Globus pallidus (tissue), 1 donor: Measurements from ENCODE around the gene ADGRB2.

Experiments used
- DNase-seq: peaks from one replicate; pipeline ENCODE4 v3.0.0-alpha.2; 2015; ENCODE audit warnings: low spot score

Gene ADGRB2

DNA sequence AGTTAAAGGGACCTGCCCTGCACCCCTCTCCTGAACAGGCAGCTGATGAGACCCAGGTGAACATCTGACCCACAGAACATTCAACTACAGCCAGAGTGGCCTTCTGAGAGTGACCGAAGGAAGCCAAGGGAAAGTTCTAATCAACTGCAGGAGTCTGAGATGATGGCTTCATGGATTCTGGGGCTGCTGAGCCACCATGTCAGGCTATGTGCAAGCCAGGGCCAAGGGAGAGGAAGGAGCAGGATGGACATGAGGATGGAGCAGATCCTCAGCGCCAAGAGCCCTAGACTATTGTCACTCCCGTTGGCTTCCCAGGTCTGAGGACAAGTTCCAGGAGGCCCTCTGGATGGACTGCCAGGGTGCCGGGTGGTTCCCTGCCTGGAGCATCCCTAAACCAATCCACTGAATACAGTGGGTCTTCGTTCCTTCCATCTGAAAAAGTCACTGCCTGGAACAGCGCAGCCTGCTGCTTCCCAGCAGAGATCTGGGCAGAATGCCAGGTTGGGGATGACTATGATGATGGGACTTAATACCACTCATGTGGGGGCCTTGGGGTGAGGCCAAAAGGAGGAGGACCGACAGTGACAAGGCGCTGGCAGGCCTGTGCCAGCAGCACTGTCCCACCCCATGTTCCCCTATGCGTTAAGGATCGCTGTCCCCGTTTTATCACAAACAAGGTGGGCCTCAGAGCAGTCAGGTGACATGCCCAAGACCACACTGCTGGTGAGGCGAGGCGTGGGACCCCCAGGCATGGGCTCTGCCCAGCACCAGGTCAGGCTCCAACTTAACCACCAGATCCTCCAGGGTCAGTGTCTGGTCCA lies 31.9 kb upstream of the ADGRB2 start:
- DNase-seq, result no peak

DNA sequence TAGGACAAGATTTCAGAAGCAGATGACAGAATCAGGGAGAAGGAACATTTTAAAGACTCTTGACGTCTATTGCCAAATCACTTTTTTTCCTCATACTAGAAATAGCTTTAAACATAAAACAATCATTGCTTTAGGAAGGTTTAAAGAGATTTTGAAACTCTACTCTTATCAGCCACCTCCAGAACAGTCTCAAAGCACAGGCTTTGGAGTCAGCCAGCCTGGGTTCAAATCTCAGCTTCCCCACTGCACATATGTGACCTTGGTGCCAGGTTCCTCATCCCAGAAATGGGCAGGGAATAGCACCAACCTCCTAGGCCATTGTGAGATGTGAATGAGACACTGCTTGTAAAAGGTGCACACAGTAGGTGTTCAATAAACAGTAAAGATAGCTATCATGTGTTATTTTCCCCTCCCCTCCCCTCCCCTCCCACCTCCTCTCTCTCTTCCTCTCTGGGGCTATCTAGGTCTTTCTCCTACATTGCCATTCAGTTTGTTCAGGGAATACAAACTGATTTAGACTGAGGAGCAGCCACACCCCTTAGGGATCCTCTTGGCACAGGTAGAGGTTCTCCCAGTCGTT lies 31.0 kb upstream of the ADGRB2 start:
- DNase-seq, result no peak

DNA sequence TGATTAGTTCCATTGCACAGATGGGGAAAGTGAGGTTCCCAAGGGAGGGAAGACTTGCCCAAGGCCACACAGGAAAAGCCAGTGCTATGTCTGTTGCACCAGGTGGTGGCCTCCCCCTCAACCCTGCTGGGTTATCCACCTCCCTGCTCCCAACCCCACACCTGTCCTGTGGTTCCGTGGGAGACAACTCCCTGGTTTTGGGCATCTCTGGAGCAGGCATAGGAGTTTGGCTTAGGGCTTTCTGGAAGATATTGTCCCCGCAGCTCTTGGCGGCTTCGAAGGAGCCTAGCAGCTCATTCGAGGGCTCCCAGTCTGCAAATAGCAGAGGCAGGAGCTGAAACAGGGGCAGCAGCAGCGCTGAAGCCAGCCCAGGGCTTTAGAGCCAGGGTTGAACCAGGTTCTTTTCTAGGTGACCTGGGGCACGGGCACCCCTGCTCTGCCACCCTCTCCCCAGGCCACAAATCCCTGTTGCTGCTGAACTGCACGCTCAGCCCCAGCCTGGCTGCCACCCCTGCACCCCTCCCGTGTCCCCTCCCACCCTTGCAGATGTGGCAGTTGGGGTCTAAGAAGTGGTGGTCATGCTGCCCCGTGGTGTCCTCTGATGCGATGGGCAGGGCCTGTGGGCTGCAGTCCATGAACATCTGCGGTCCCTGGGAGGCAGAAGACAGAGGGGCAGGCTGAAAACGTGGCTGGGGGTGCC lies 29.6 kb upstream of the ADGRB2 start:
- no peak for DNase-seq

DNA sequence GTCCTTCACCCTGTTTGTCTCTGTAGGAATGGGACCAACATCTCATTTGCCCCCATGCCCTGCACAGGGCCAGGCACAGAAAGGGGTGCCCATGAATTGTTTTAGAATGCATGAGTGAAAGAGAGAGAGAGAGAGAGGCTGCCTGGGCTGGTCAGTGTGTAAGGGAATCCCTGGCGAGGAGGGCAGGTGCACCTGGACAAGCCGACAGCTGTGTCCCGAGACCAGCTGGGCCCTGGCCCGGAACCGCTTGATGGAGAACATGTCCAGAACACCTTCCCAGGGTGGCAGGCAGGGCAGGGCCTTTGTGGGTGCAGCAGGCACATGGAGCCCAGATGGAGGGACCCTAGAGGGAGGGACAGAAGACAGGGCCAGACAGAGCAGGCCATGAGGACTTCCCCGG lies 28.9 kb upstream of the ADGRB2 start:
- DNase-seq, result no peak

DNA sequence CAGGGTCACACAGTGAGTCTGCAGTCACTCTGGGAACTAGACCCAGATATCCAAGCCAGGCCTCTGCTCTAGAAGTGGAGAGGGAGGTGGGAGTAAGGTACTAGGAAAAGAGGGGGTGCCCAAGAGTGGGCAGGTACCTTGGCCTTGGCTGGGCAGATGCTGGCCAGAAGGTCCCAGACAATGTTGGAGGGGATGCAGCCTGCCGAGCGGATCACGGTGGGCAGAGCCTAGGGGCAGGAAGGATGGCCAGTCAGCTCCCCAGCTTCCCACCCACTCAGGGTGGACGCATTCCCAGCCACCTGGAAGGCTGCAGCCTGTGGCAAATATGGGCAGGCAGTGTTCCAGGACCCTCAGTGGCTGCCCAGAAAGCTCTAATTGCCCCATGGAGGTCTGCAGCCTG lies 28.4 kb upstream of the ADGRB2 start:
- DNase-seq, result no peak

DNA sequence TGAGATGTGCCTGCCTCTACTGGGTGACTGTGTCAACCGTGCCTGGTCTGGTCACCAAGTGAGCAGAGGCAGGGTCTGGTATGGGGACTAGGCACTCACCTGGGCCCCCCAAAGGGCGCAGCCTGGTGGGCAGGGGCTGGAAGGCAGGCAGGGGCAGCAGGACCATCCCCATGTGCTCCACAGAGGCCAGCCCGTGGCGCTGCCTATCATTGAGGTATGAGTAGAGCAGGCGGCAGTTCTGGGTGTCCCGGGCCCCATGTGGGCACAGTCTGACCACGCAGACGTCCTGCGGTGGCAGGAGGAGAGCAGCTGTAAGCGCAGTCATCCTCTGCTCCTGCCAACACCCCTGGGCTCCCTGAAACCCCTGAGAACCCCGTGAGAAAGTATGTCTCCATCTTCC lies 28.0 kb upstream of the ADGRB2 start:
- DNase-seq, result no peak

DNA sequence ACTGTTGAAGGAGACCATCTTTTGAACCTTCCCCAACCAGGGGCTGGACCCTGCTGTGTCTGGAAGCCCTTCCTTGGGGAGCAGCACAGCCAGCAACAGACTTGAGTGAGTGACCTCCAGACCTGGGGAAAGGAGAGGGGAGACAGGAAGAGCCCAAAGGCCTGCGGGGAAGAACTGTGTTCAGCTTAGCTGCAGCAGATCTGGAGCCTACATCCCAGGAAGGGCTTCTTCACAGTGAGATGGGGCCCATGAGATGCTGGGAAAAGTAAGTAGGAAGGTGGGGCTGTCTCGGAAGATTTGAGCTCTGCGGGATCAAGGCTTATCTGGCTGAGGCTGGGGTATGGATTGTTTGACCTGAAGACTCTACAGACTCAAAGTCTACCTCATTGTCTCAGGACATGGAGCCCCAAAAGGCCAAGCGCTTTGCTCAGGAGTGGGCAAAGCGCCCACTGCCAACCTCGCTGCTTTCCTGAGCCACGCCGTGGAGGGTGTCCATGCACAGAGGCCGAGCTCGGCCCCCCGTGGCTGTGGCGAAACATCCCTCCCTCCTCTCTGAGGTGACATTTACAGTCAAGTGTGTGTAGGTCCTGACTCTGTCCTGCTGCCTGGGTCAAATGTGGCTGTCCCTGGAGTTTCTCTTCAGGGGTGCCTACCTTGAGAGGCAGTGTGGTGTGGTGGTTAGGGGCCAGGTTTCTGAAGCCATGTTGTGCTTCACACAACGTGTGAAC lies 27.2 kb upstream of the ADGRB2 start:
- DNase-seq, result no peak

DNA sequence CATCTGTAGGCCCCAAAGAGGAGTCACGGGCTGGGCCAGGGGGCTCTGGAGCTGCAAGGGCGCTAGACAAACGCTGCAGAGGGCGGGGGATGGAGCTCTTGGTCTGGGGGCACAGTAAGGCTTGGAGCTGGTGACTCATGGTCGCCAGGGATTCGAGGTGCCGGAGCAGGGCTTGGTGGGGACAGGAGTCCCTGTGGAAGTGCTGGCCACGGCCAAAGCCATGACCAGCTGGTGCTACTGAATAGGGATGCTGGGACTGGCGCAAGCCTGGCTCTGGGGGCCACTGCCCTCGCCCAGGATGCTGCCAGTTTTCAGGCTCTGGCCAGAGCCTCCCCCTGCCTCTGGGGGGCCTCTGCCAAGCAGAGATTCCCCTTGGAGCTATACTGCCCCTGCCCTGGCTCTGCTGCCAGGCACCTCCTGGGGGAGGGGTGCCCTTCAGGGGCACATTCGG lies 26.5 kb upstream of the ADGRB2 start:
- DNase-seq, result no peak

DNA sequence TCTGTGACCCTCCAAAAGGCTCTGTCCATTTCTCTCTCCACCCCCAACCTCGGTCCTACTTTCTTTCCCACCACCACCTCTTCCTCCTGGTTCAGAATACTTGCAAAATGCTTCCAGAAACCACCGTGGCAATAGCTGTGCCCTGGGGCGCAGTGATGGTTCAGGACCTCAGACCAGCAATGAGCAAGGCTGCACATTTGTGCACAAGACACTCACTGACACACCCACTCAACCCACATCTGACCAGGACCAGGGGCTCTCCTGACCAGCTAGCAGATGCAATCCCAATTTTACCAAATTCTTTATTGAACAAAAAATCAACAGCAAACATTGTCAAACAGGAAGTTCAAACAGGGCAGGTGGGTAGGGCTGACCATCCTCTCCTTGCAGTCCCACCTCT lies 26.0 kb upstream of the ADGRB2 start:
- no peak for DNase-seq

DNA sequence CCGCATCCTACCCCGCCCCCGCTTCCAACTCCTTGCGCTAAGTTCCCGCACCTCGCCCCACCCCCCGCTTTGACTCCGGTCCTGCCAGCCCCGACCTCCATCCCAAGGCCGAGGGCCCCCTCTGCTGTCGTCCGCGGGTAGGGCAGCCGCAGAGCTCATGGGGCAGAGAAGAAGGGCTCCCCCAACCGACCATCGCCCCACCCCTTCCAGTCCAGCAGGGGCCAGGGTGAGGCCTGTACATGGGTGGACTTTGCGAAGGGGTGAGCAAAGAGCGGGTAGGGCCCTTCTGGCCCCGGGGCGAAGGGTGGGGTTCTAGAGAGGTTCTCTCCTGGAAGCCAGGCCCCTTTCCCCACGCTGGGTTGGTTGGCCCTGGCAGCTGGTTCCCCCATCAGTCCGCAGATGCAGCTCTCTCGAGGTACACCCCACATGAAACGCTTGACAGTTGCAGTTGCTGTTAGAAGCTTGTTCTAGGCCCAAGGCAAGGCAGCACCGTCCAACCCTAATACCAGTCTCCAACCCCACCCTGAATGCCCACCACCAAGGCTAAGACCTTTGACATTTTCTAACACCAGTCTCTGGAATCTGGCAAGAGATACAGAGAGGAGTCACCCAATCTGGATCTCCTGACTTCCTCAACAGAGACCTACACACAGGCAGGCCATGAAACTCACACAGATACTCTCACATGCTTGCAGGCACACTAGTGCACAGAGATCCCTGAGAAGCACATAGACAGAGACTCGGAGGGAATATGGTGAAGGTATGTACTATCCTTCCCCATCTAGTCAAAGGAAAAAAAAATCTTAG lies 25.3 kb upstream of the ADGRB2 start:
- peak; percentile 96 for DNase-seq

DNA sequence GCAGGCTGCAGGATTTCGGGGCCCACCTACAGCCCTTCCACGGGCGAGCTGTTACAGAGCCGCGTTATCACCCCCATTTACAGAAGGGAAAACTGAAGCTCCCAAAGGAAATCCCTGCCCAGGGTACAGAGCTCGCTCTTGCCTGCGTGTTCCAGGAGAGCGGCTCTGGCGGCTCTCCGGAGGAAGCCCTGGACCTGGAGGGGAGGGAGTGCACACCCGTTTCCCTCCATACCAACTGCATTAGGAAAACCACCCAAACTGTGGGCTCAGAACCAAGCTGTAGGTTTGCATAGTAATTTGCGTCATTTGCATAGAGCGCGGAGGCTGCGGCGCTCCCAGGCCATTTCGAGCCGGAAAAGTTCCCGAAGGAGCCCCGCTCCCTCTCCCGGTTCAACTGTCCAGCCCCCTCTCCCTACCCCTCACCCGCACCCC lies 24.7 kb upstream of the ADGRB2 start:
- DNase-seq, result no peak

DNA sequence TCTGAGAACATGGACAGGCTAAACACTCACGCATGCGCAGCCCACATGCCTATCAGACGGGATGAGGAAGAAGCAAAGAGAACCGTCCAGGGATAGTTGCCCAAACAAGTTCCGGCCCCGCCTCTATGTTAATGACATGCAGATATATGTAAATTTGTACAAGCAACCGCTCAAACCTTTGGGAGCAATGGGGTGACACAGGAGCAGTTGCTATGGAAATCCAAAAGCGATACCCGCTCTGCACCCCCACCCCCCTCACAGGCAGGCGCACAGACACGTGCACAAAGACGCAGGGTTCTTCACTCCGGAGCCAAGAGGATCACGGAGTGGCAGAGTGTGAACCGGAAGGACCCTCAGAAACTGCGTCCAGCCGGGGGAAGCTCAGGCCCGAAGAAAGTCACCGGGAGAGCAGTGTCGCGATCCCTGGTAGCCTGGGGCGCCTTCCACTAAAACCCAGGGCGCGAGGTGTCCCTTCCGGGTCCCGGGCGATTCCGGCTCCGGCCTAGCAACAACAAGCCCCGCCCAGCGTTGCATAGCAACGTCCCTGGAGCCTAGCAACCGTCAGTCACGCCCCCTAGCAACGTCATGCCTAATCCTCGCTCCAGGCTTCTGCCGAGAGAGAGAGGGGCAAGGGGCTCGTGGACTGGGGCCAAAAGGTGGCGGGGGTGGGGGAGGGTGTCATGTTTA lies 24.1 kb upstream of the ADGRB2 start:
- peak; percentile 96 for DNase-seq

DNA sequence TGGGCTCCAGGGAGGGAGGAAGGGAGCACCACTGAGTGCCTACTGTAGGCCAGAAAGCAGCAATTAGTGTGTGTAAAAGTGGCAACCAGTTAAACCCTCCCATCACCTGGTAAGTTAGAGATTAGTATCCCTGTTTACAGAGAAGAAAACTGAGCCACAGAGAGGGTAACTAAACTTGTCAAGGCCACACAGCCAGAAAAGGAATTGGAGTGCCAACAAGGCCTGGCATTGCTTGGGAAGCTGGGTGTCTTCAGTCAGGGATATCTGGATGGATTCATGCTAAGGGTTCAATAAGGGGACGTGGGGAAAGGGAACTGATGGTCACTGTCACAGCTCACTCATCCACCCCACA lies 23.6 kb upstream of the ADGRB2 start:
- no peak for DNase-seq

DNA sequence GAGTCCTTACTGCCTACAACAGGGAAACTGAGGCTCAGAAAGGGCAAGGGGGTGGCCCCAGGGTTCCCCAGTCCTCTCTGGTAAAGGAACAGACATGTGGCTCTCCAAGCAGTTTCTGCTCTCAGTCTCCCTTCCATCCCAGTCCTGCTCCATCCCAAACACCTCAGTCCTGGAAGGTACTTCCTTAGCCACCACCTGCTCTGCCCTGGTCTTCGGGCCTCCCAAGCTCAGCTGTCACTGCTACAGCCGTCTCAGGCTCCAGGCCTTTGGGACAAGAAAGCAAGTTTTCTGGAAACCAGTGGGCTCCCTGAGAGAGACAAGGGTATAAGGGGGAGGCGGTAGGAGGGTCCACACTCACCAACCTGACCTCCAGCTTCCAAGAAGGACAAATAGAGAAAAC lies 23.1 kb upstream of the ADGRB2 start:
- DNase-seq, result no peak

DNA sequence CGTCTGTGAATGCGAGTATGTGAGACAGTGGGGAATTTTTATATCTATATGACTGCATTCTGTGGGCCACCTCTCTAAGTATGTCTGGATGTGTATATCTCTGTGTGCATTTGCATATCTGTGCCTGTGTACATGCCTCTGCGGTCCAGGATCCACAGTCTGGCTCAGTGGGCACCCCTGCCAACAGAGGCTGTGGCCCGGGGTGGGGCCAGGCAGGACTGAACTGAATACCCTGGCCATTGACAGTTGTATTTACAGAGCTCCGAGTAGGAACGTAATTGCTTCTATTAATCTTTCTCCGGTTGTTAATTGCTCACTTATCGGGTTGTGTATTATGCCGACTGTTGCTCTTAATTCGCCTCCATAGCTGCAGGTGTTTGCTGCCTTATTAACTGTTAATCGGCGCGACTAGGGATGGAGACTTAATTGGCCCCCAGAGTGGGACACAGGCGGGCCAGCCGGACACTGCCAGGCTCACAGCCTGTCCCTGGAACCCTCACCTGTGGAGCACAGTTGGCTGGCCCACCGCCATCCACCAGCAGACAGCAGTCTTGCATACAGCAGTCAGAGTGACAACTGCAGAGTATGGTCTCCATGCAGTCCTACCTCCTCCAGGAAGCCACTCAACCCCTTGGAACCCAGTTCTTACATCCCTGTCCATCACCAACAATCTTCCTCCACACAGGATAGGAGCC lies 22.4 kb upstream of the ADGRB2 start:
- no peak for DNase-seq

DNA sequence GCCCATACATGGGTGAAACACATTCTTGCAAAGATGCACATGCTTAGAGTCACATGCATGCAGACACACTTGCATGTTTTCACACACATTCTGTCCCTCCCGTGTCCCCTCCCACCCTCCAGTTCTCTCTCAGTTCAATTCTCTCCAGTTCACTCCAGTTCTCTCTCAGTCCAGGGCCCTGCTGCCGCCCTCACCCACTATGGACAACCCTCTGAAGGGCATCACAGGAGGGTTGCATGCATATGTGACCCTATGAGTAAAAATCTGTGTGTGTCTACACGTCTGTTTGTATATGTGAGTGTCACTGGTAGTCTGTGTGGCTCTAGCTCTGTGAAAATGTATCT lies 21.8 kb upstream of the ADGRB2 start:
- DNase-seq, result no peak

DNA sequence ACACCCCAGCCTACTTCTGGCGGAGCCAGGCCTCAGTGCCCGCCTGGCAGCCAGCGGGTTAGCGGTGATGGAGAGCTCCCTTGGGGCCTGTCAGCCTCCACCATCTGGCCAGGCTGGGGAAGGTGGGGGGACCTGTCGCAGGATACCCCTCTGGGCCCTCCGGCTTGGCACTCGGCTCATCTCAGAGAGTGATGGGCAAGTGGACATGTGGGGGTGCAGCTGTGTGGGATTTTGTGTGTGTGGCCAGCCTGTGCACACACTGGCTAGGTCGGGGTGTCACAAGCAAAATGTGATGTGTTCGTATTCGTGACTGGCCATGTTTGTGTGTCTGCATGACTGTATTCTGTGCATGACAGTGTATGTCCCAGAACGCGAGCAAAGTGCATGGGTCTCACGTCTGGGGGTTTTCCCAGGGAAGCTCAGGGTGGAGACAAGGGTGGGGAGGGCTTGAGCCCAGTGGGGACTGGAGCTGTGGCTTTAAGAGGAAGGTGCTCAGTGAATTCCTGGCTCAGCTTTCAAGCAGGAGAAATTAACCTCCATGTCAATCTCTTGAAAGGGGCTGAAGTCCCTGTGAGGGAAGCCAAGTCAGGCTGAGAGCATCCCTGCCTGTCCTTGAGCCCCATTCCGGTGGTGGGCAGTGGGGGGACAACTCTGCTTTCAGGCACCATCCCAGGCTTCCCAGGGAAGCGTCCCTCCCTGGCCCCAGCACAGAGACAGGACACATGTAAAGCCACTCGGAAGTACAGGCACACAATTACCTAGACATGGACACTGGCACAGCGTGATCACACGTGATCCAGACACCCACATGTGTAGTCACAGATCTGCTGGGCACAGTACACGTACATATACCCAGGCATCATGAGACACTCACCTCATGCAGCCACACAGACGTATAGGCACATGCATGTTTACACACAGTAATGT lies 21.1 kb upstream of the ADGRB2 start:
- no peak for DNase-seq

DNA sequence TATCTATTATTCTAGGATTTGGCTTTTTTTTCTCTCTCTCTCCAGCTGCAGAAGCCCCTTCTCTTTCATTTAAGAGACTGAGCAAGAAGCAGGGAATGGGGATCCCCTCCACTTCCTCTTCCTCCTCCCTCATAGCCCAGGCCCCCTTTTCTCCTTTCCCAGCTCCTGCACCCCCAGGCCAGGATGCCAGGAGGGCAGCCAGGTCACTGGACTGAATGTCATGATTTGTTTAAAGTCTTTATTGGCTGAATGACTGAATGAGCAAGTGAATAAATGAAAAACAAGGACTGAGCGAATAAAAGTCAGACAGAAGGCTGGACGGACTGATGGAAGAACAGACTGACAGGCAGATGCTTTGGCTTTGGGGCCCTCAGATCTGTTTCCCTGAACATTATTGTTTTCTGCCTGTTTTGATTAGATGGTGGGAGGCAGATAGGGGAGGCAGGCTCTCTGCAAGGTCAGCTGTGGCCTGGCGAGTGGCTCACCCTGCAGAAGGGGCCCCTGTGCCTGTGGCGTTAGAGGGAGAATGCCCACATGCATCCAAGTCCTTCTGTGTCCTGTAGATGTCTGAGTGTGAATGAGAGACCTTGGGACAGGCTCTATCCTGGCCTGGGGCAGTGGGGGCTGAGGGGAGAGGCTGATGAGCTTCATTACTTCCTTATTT lies 20.3 kb upstream of the ADGRB2 start:
- no peak for DNase-seq

DNA sequence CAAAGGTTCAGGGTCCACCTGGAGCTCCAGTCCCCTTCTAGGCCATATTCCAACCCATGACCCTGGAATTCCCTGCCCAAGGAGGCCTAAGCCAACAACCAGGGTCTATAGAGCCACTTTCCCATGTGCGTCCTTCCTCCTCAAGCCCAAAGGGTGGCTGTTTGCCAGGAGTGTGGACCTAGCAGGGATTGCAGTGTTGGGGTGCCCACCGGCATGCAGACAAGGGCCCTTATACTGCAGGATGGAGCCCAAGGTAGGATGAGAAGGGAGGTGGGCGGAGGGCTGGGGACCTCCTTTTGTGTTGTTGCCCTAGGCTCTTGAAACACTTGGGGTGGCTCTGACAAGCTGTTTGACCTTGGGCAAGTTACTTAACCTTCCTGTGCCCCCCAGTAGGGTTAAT lies 19.7 kb upstream of the ADGRB2 start:
- no peak for DNase-seq
